ENCODE data around the gene HNRNPH2.

- TF ChIP-seq CTCF (IDR thresholded peaks at IDR 0.05) (no peak), EZH2phosphoT487 (IDR thresholded peaks at IDR 0.05; ENCODE audit: borderline replicate concordance, low read depth) (no peak), REST (IDR thresholded peaks at IDR 0.05; ENCODE audit: low read depth, low read length) (no peak), RAD21 (IDR thresholded peaks at IDR 0.05; ENCODE audit: low read length) (no peak), RFX5 (IDR thresholded peaks at IDR 0.05; ENCODE audit: low read length) (no peak), FOSL2 (IDR thresholded peaks at IDR 0.05; ENCODE audit: borderline replicate concordance, low read depth) (no peak), SIN3A (IDR thresholded peaks at IDR 0.05; ENCODE audit: borderline replicate concordance, low read depth, low read length) (no peak)
These were observed 42.7 kb upstream of the HNRNPH2 start for GRCh38 chrX:101365301-101365795.

Measured in SK-N-SH (cell line).